Trophoblast cell (in vitro differentiated cells and primary cell): ENCODE data around the gene LAMB4. TPM values are rescaled to one million over a fixed set of nuclear protein-coding genes. Genes with fewer than 3 reads are reported as not detected.

Source experiments
- DNase-seq, 2 donors: peaks; one replicate each; pipeline ENCODE4 v3.0.0-alpha.2; 2016
- H2AFZ ChIP-seq: 2 replicates; pipeline ENCODE4 v1.6.1; 2013; ENCODE audit warnings: low read length, moderate library complexity, mild to moderate bottlenecking; ENCODE audit not compliant: insufficient read depth, poor library complexity
- H2AK5ac ChIP-seq: 2 replicates; pipeline ENCODE4 v1.6.1; 2013; ENCODE audit warnings: mild to moderate bottlenecking, low read length
- H2BK120ac ChIP-seq: 2 replicates; pipeline ENCODE4 v1.6.1; 2013; ENCODE audit warnings: low read length, mild to moderate bottlenecking, moderate library complexity; ENCODE audit not compliant: insufficient read depth, poor library complexity
- H2BK12ac ChIP-seq: 2 replicates; pipeline ENCODE4 v1.6.1; 2013; ENCODE audit warnings: mild to moderate bottlenecking, low read length, moderate library complexity
- H2BK5ac ChIP-seq: 2 replicates; pipeline ENCODE4 v1.6.1; 2013; ENCODE audit warnings: low read length, low read depth, moderate library complexity, mild to moderate bottlenecking; ENCODE audit not compliant: poor library complexity
- H3K14ac ChIP-seq: 2 replicates; pipeline ENCODE4 v1.6.1; 2013; ENCODE audit warnings: mild to moderate bottlenecking, low read length
- H3K18ac ChIP-seq: 2 replicates; pipeline ENCODE4 v1.6.1; 2013; ENCODE audit warnings: mild to moderate bottlenecking, low read length
- H3K23ac ChIP-seq: 2 replicates; pipeline ENCODE4 v1.6.1; 2013; ENCODE audit warnings: low read length
- H3K27ac ChIP-seq: 2 replicates; pipeline ENCODE4 v1.5.1; 2013; ENCODE audit warnings: low read depth, mild to moderate bottlenecking, inconsistent platforms, low read length, moderate library complexity
- H3K27me3 ChIP-seq: 2 replicates; pipeline ENCODE4 v1.6.1; 2013; ENCODE audit warnings: inconsistent platforms, mild to moderate bottlenecking, low read length, moderate library complexity; ENCODE audit not compliant: insufficient read depth
- H3K36me3 ChIP-seq, 2 experiments: 1 replicate in 1 of 2; 2 replicates in 1 of 2; pipeline ENCODE4 v1.6.1; 2013; ENCODE audit warnings: low read length in 2 of 2, mild to moderate bottlenecking in 2 of 2, moderate library complexity in 1 of 2; ENCODE audit not compliant: insufficient read depth in 2 of 2, control insufficient read depth in 1 of 2
- H3K4ac ChIP-seq: 2 replicates; pipeline ENCODE4 v1.6.1; 2013; ENCODE audit warnings: low read depth, mild to moderate bottlenecking, low read length, moderate library complexity
- H3K4me1 ChIP-seq, 2 experiments: 1 replicate in 1 of 2; 2 replicates in 1 of 2; pipeline ENCODE4 v1.6.1; 2013; ENCODE audit warnings: low read length in 2 of 2, mild to moderate bottlenecking in 2 of 2, moderate library complexity in 1 of 2; ENCODE audit not compliant: insufficient read depth in 2 of 2, control insufficient read depth in 1 of 2
- H3K4me2 ChIP-seq: 2 replicates; pipeline ENCODE4 v1.6.1; 2013; ENCODE audit warnings: inconsistent platforms, mild to moderate bottlenecking, low read length, moderate library complexity
- H3K4me3 ChIP-seq: 2 replicates; pipeline ENCODE4 v1.5.1; 2013; ENCODE audit warnings: mild to moderate bottlenecking, low read depth, low read length, inconsistent platforms
- H3K79me1 ChIP-seq: one replicate; pipeline ENCODE4 v1.6.1; 2013; ENCODE audit warnings: low read length
- H3K79me2 ChIP-seq: 2 replicates; pipeline ENCODE4 v1.6.1; 2013; ENCODE audit warnings: low read length, mild to moderate bottlenecking; ENCODE audit not compliant: control insufficient read depth, insufficient read depth, poor library complexity
- H3K9ac ChIP-seq: 2 replicates; pipeline ENCODE4 v1.6.1; 2013; ENCODE audit warnings: mild to moderate bottlenecking, low read length
- H3K9me3 ChIP-seq: 2 replicates; pipeline ENCODE4 v1.6.1; 2013; ENCODE audit warnings: low read depth, mild to moderate bottlenecking, control low read depth, inconsistent platforms, low read length; ENCODE audit not compliant: insufficient read depth
- H4K12ac ChIP-seq: 2 replicates; pipeline ENCODE4 v1.6.1; 2013; ENCODE audit warnings: low read depth, mild to moderate bottlenecking, low read length, moderate library complexity
- H4K8ac ChIP-seq: 2 replicates; pipeline ENCODE4 v1.6.1; 2013; ENCODE audit warnings: low read depth, mild to moderate bottlenecking, low read length, moderate library complexity
- H4K91ac ChIP-seq: one replicate; pipeline ENCODE4 v1.6.1; 2013; ENCODE audit warnings: low read depth, mild to moderate bottlenecking, low read length, moderate library complexity
- WGBS: extraction: QIAGEN DNeasy Blood & Tissue Kit; methylation state at CpG from one replicate; pipeline ENCODE4 v1.1.7; 2013; ENCODE audit warnings: missing lambda C conversion rate; ENCODE audit not compliant: insufficient read length, insufficient coverage; ENCODE audit errors: extremely low coverage; 5-methylcytosine and 5-hydroxymethylcytosine counted together
- polyA plus RNA-seq: library from polyadenylated mRNA; stranded (reverse); fragments of 200-250 nt; gene quantifications from 2 replicates; pipeline ENCODE4 v1.2.3, GENCODE V29; 2013

The LAMB4 gene, protein sequence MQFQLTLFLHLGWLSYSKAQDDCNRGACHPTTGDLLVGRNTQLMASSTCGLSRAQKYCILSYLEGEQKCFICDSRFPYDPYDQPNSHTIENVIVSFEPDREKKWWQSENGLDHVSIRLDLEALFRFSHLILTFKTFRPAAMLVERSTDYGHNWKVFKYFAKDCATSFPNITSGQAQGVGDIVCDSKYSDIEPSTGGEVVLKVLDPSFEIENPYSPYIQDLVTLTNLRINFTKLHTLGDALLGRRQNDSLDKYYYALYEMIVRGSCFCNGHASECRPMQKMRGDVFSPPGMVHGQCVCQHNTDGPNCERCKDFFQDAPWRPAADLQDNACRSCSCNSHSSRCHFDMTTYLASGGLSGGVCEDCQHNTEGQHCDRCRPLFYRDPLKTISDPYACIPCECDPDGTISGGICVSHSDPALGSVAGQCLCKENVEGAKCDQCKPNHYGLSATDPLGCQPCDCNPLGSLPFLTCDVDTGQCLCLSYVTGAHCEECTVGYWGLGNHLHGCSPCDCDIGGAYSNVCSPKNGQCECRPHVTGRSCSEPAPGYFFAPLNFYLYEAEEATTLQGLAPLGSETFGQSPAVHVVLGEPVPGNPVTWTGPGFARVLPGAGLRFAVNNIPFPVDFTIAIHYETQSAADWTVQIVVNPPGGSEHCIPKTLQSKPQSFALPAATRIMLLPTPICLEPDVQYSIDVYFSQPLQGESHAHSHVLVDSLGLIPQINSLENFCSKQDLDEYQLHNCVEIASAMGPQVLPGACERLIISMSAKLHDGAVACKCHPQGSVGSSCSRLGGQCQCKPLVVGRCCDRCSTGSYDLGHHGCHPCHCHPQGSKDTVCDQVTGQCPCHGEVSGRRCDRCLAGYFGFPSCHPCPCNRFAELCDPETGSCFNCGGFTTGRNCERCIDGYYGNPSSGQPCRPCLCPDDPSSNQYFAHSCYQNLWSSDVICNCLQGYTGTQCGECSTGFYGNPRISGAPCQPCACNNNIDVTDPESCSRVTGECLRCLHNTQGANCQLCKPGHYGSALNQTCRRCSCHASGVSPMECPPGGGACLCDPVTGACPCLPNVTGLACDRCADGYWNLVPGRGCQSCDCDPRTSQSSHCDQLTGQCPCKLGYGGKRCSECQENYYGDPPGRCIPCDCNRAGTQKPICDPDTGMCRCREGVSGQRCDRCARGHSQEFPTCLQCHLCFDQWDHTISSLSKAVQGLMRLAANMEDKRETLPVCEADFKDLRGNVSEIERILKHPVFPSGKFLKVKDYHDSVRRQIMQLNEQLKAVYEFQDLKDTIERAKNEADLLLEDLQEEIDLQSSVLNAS (N-terminal part only)
- polyA plus RNA-seq: 0.56 and 0.85 TPM in 2 replicates

DNA sequence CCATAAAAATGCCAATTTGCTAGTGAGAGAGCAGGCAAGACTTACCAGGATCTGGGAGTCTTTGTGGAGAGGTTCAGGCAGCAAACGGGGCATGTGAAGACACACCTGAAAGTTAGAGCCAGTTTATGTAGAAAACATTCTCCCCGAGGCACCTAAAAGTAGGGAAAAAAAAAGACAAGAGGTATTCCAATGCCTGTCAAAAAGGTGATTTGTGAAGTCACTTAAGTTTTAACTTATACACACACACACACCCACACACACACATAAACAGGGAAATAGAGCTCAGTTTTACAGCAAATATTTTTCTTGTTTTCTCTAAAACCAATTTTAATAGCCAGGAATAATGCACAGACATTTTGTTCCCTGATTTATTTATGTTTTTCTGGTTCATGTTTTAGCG, at the start of gene LAMB4:
LAMB4 (minus strand) TSS at position 101 of the 400 bp plus-strand sequence. CDS start 7,197 bp downstream, outside the sequence.
- no peak within 1 kb of the TSS for H2AK5ac ChIP-seq
- peaks cover 13% of the 10 kb centered on the region for H3K79me1 ChIP-seq
- H3K4me3 ChIP-seq: no peak within 1 kb of the TSS
- no peak within 1 kb of the TSS for H2BK12ac ChIP-seq
- WGBS: no CpG with 5 or more reads among the region's 3 CpGs
- H2BK5ac ChIP-seq: no peak within 1 kb of the TSS
- no peak within 1 kb of the TSS for H3K18ac ChIP-seq
- H3K9ac ChIP-seq: no peak within 1 kb of the TSS
- no peak within 1 kb of the TSS for H3K4ac ChIP-seq
- no peak within 1 kb of the TSS for H4K91ac ChIP-seq
- H3K4me2 ChIP-seq: no peak within 1 kb of the TSS
- H2AFZ ChIP-seq: no peak within 1 kb of the TSS
- H3K23ac ChIP-seq: no peak within 1 kb of the TSS
- no peaks in the 10 kb centered on the region for H3K36me3 ChIP-seq
- no peak within 1 kb of the TSS for H4K8ac ChIP-seq
- no peaks in the 10 kb centered on the region for H3K27me3 ChIP-seq
- H2BK120ac ChIP-seq: no peak within 1 kb of the TSS
- peaks cover 16 to 20% of the 10 kb centered on the region in 2 experiments for H3K4me1 ChIP-seq
- no peak for DNase-seq
- peaks cover 2% of the 10 kb centered on the region for H3K9me3 ChIP-seq
- H3K27ac ChIP-seq: no peak within 1 kb of the TSS
- H4K12ac ChIP-seq: no peak within 1 kb of the TSS
- no peak within 1 kb of the TSS for H3K14ac ChIP-seq
- H3K79me2 ChIP-seq: no peaks in the 10 kb centered on the region

DNA sequence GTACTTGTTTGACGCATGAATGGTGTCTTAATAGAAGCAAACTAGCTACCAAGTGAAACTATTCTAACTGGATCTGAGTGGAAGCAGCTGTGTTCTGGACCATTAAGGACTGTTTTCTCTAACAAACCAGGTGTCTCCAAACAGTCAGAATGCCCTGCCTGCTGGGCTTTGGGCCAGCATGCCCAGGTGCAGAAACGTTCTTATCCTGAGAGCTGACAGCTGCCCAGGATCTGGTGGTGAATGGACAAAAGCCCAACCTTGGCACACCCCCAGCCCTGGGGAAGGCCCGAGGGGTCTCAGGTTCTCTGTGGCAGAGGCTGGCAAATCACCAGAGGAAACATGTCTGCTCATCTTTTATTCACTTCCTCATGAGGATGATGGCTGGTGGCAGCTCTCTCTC, 48.2 kb upstream of the LAMB4 start:
- no CpG with 5 or more reads among the region's 3 CpGs for WGBS
- Histone ChIP-seq H3K23ac (no peak overlapping the region), H2BK120ac (no peak overlapping the region), H4K91ac (no peak overlapping the region), H3K18ac (no peak overlapping the region), H3K9me3 (no peaks in the 10 kb centered on the region), H3K36me3 (no peaks in the 10 kb centered on the region), H3K27me3 (no peaks in the 10 kb centered on the region), H4K12ac (no peak overlapping the region), H3K14ac (no peak overlapping the region), H2BK12ac (no peak overlapping the region), H2AK5ac (no peak overlapping the region), H3K4me1 (no peaks in the 10 kb centered on the region), H3K4me2 (no peak overlapping the region), H2BK5ac (no peak overlapping the region), H3K4ac (no peak overlapping the region), H3K27ac (no peak overlapping the region), H2AFZ (no peak overlapping the region), H3K9ac (no peak overlapping the region), H4K8ac (no peak overlapping the region), H3K4me3 (no peak overlapping the region), H3K79me1 (no peaks in the 10 kb centered on the region), H3K79me2 (no peaks in the 10 kb centered on the region)
- DNase-seq: no peak

DNA sequence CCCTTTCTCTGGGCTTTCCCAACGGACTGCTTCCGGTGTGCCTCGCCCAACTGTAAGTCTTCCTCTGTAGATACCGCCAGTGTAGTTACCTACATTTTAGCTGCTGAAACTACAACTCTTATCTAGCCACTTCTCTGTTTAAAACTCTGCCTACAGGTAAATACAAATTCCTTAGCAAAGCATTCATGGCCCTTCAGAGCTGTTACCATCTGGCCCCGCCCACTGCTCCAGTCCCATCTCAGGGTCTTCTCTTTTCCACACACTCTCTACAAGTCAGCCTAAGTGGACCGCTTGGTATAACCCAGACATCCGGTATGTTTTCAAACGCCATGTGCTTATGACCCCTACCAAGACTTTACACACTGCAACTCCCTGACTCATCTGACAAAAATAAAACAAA, 41.0 kb upstream of the LAMB4 start:
- Histone ChIP-seq H3K36me3 (no peaks in the 10 kb centered on the region), H3K9ac (no peak overlapping the region), H4K91ac (no peak overlapping the region), H3K9me3 (no peaks in the 10 kb centered on the region), H4K8ac (no peak overlapping the region), H3K4me2 (no peak overlapping the region), H3K79me1 (no peaks in the 10 kb centered on the region), H2BK120ac (no peak overlapping the region), H3K23ac (no peak overlapping the region), H3K14ac (no peak overlapping the region), H2AK5ac (no peak overlapping the region), H2BK12ac (no peak overlapping the region), H3K4me3 (no peak overlapping the region), H3K4me1 (no peaks in the 10 kb centered on the region), H3K4ac (no peak overlapping the region), H3K27ac (no peak overlapping the region), H2AFZ (no peak overlapping the region), H3K18ac (no peak overlapping the region), H3K27me3 (no peaks in the 10 kb centered on the region), H2BK5ac (no peak overlapping the region), H4K12ac (no peak overlapping the region), H3K79me2 (no peaks in the 10 kb centered on the region)
- WGBS: no CpG with 5 or more reads among the region's 8 CpGs
- DNase-seq: peak in 1 of 2 donors; percentile 33

DNA sequence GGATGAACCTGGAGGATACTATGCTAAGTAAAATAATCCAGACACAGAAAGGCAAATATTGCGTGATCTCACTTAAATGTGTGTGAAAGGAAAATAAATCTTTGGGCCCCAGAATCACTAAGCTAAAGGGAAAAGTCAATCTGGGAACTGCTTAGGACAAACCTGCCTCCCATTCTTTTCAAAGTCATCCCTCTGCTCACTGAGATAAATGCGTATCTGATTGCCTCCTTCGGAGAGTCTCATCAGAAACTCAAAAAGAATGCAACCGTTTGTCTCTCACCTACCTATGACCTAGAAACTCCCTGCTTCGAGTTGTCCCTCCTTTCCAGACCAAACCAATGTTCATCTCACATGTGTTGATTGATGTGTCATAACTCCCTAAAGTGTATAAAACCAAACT, 40.1 kb upstream of the LAMB4 start:
- Histone ChIP-seq H3K18ac (no peak overlapping the region), H2BK5ac (no peak overlapping the region), H2BK120ac (no peak overlapping the region), H3K27ac (no peak overlapping the region), H3K9me3 (no peaks in the 10 kb centered on the region), H3K14ac (no peak overlapping the region), H3K79me1 (no peaks in the 10 kb centered on the region), H3K23ac (no peak overlapping the region), H3K9ac (no peak overlapping the region), H3K4me1 (no peaks in the 10 kb centered on the region), H2AK5ac (no peak overlapping the region), H4K12ac (no peak overlapping the region), H3K79me2 (no peaks in the 10 kb centered on the region), H3K4me2 (no peak overlapping the region), H3K4ac (no peak overlapping the region), H2AFZ (no peak overlapping the region), H4K91ac (no peak overlapping the region), H3K4me3 (no peak overlapping the region), H3K27me3 (no peaks in the 10 kb centered on the region), H2BK12ac (no peak overlapping the region), H4K8ac (no peak overlapping the region), H3K36me3 (no peaks in the 10 kb centered on the region)
- DNase-seq: no peak
- no CpG with 5 or more reads among the region's 5 CpGs for WGBS
